ENCODE measurements around the gene SS18L1.

The SS18L1 gene

GRCh38 chr20:62176866-62177265 lies 33.3 kb downstream of the SS18L1 start:
- DNase-seq, result no peak

GRCh38 chr20:62177307-62177706 lies 33.7 kb downstream of the SS18L1 start:
- no peak for DNase-seq

- no peak for DNase-seq
Measured at GRCh38 chr20:62178316-62179161, 35.0 kb downstream of the SS18L1 start.

GRCh38 chr20:62179162-62179504 lies 35.6 kb downstream of the SS18L1 start:
- DNase-seq, result no peak

GRCh38 chr20:62181808-62182207 lies 38.2 kb downstream of the SS18L1 start:
- DNase-seq, result no peak

GRCh38 chr20:62182469-62183425 lies 39.2 kb downstream of the SS18L1 start, which contains the start of gene MTG2:
TSS of gene MTG2 (plus strand) at chr20:62183028. CDS start at chr20:62193421, 10,393 bp downstream.
- DNase-seq, result peak; percentile 95

- DNase-seq, result no peak
Measured at GRCh38 chr20:62183426-62184142, 40.0 kb downstream of the SS18L1 start.

GRCh38 chr20:62186096-62186426 lies 42.5 kb downstream of the SS18L1 start:
- DNase-seq, result no peak

- no peak for DNase-seq
Measured at GRCh38 chr20:62186887-62187866, 43.6 kb downstream of the SS18L1 start.

- DNase-seq, result no peak
Measured at GRCh38 chr20:62190639-62191411, 47.3 kb downstream of the SS18L1 start.

GRCh38 chr20:62191781-62192559 lies 48.4 kb downstream of the SS18L1 start:
- no peak for DNase-seq

- no peak for DNase-seq
Measured at GRCh38 chr20:62192635-62193034, 49.1 kb downstream of the SS18L1 start.

GRCh38 chr20:62193079-62194025 lies 49.8 kb downstream of the SS18L1 start:
- no peak for DNase-seq

- DNase-seq, result no peak
Measured at GRCh38 chr20:62195075-62195405, 51.5 kb downstream of the SS18L1 start.

GRCh38 chr20:62195736-62196135 lies 52.2 kb downstream of the SS18L1 start:
- no peak for DNase-seq

GRCh38 chr20:62196286-62196685 lies 52.7 kb downstream of the SS18L1 start:
- DNase-seq, result no peak

GRCh38 chr20:62197311-62197710 lies 53.7 kb downstream of the SS18L1 start:
- no peak for DNase-seq

- DNase-seq, result no peak
Measured at GRCh38 chr20:62197801-62198200, 54.2 kb downstream of the SS18L1 start.

- no peak for DNase-seq
Measured at GRCh38 chr20:62198496-62198895, 54.9 kb downstream of the SS18L1 start.
